ENCODE results near the gene NUDT6. TPM values are rescaled to one million over a fixed set of nuclear protein-coding genes. Genes with fewer than 3 reads are reported as not detected.
"Not testable (repeated sequence)": the region's sequence is repeated elsewhere in the genome, so short reads cannot be mapped to it uniquely, and the experiment has no call there.

The NUDT6 gene
- total and polyA plus RNA-seq, 4 donors = 4.0 to 8.4 (median 6.2) TPM

GRCh38 chr4:122857160-122857559, 65.2 kb downstream of the NUDT6 start:
- H3K36me3 ChIP-seq (ENCODE audit: control insufficient read depth in 1 of 2, insufficient read depth in 2 of 2, low read length in 1 of 2) = no peaks in the 10 kb centered on the region
- WGBS, 2 donors = 97 to 100% methylated on average over 2 of the region's 2 CpGs
- no peaks in the 10 kb centered on the region for H3K9me3 ChIP-seq (ENCODE audit: control insufficient read depth, low read length)
- H3K4me3 ChIP-seq (ENCODE audit: low read length in 2 of 2) = no peak overlapping the region
- peak overlapping the region; percentile 36 to 67 for H3K27ac ChIP-seq (ENCODE audit: low read depth in 1 of 2, low read length in 2 of 2)
- no peak for DNase-seq
- no peaks in the 10 kb centered on the region for H3K27me3 ChIP-seq (ENCODE audit: control insufficient read depth in 1 of 2, insufficient read depth in 2 of 2, low read length in 1 of 2)
- intact Hi-C loops (cut with DNase I) = no loop called here
- ATAC-seq (ENCODE audit: low FRiP score) = no peak
- H3K4me1 ChIP-seq (ENCODE audit: control insufficient read depth in 1 of 2, insufficient read depth in 2 of 2, low read length in 2 of 2) = peaks cover 5 to 8% of the 10 kb centered on the region in 2 donors

- intact Hi-C loops (cut with DNase I) = no loop called here
- Histone ChIP-seq H3K4me1 (ENCODE audit: control insufficient read depth in 1 of 2, insufficient read depth in 2 of 2, low read length in 2 of 2) (peaks cover 7 to 8% of the 10 kb centered on the region in 2 donors), H3K27ac (ENCODE audit: low read depth in 1 of 2, low read length in 2 of 2) (peak overlapping the region; percentile 80 to 98), H3K27me3 (ENCODE audit: control insufficient read depth in 1 of 2, insufficient read depth in 2 of 2, low read length in 1 of 2) (no peaks in the 10 kb centered on the region), H3K9me3 (ENCODE audit: control insufficient read depth, low read length) (no peaks in the 10 kb centered on the region), H3K36me3 (ENCODE audit: control insufficient read depth in 1 of 2, insufficient read depth in 2 of 2, low read length in 1 of 2) (no peaks in the 10 kb centered on the region), H3K4me3 (ENCODE audit: low read length in 2 of 2) (peak overlapping the region in 1 of 2 donors; percentile 82)
- WGBS, 2 donors = 18 to 26% methylated on average over 2 of the region's 2 CpGs
- DNase-seq = no peak
- no peak for ATAC-seq (ENCODE audit: low FRiP score)
Observed at GRCh38 chr4:122855353-122855890, 67.0 kb downstream of the NUDT6 start.

GRCh38 chr4:122854447-122855352, 67.7 kb downstream of the NUDT6 start:
- Histone ChIP-seq H3K4me1 (ENCODE audit: control insufficient read depth in 1 of 2, insufficient read depth in 2 of 2, low read length in 2 of 2) (peaks cover 7 to 8% of the 10 kb centered on the region in 2 donors), H3K4me3 (ENCODE audit: low read length in 2 of 2) (peak overlapping the region in 1 of 2 donors; percentile 82), H3K27me3 (ENCODE audit: control insufficient read depth in 1 of 2, insufficient read depth in 2 of 2, low read length in 1 of 2) (no peaks in the 10 kb centered on the region), H3K9me3 (ENCODE audit: control insufficient read depth, low read length) (no peaks in the 10 kb centered on the region), H3K27ac (ENCODE audit: low read depth in 1 of 2, low read length in 2 of 2) (peak overlapping the region; percentile 80 to 96), H3K36me3 (ENCODE audit: control insufficient read depth in 1 of 2, insufficient read depth in 2 of 2, low read length in 1 of 2) (no peaks in the 10 kb centered on the region)
- ATAC-seq (ENCODE audit: low FRiP score) (peak; percentile 83), DNase-seq (peak in 1 of 2 donors; percentile 53)
- WGBS, 2 donors = 3 to 8% methylated on average over 10 of the region's 10 CpGs
- intact Hi-C loops (cut with DNase I) = no loop called here

GRCh38 chr4:122851568-122851967, 70.8 kb downstream of the NUDT6 start:
- Histone ChIP-seq H3K36me3 (ENCODE audit: control insufficient read depth in 1 of 2, insufficient read depth in 2 of 2, low read length in 1 of 2) (no peaks in the 10 kb centered on the region), H3K9me3 (ENCODE audit: control insufficient read depth, low read length) (no peaks in the 10 kb centered on the region), H3K4me1 (ENCODE audit: control insufficient read depth in 1 of 2, insufficient read depth in 2 of 2, low read length in 2 of 2) (peaks cover 4 to 7% of the 10 kb centered on the region in 2 donors), H3K27me3 (ENCODE audit: control insufficient read depth in 1 of 2, insufficient read depth in 2 of 2, low read length in 1 of 2) (no peaks in the 10 kb centered on the region), H3K4me3 (ENCODE audit: low read length in 2 of 2) (no peak overlapping the region), H3K27ac (ENCODE audit: low read depth in 1 of 2, low read length in 2 of 2) (no peak overlapping the region)
- DNase-seq (no peak), ATAC-seq (ENCODE audit: low FRiP score) (no peak)
- intact Hi-C loops (cut with DNase I) = no loop called here

GRCh38 chr4:122849789-122850188, 72.6 kb downstream of the NUDT6 start:
- intact Hi-C loops (cut with DNase I); H3K27ac ChIP-seq (ENCODE audit: low read depth in 1 of 2, low read length in 2 of 2); H3K4me1 ChIP-seq (ENCODE audit: control insufficient read depth in 1 of 2, insufficient read depth in 2 of 2, low read length in 2 of 2); H3K4me3 ChIP-seq (ENCODE audit: low read length in 2 of 2); H3K27me3 ChIP-seq (ENCODE audit: control insufficient read depth in 1 of 2, insufficient read depth in 2 of 2, low read length in 1 of 2); DNase-seq; ATAC-seq (ENCODE audit: low FRiP score); H3K9me3 ChIP-seq (ENCODE audit: control insufficient read depth, low read length); H3K36me3 ChIP-seq (ENCODE audit: control insufficient read depth in 1 of 2, insufficient read depth in 2 of 2, low read length in 1 of 2): not testable (repeated sequence)
- 92 to 98% methylated on average over 3 of the region's 3 CpGs for WGBS, 2 donors

- 86 to 90% methylated on average over 1 of the region's 1 CpG for WGBS, 2 donors
- Histone ChIP-seq H3K27ac (ENCODE audit: low read depth in 1 of 2, low read length in 2 of 2) (peak overlapping the region in 1 of 2 donors; percentile 40), H3K27me3 (ENCODE audit: control insufficient read depth in 1 of 2, insufficient read depth in 2 of 2, low read length in 1 of 2) (no peaks in the 10 kb centered on the region), H3K9me3 (ENCODE audit: control insufficient read depth, low read length) (no peaks in the 10 kb centered on the region), H3K4me3 (ENCODE audit: low read length in 2 of 2) (no peak overlapping the region), H3K36me3 (ENCODE audit: control insufficient read depth in 1 of 2, insufficient read depth in 2 of 2, low read length in 1 of 2) (no peaks in the 10 kb centered on the region), H3K4me1 (ENCODE audit: control insufficient read depth in 1 of 2, insufficient read depth in 2 of 2, low read length in 2 of 2) (peaks cover 5 to 9% of the 10 kb centered on the region in 2 donors)
- ATAC-seq (ENCODE audit: low FRiP score) (no peak), DNase-seq (no peak)
- intact Hi-C loops (cut with DNase I) = no loop called here
Observed at GRCh38 chr4:122847931-122848330, 74.5 kb downstream of the NUDT6 start.

GRCh38 chr4:122845760-122846159, 76.6 kb downstream of the NUDT6 start:
- H3K9me3 ChIP-seq (ENCODE audit: control insufficient read depth, low read length) = no peaks in the 10 kb centered on the region
- H3K36me3 ChIP-seq (ENCODE audit: control insufficient read depth in 1 of 2, insufficient read depth in 2 of 2, low read length in 1 of 2) = no peaks in the 10 kb centered on the region
- DNase-seq (no peak), ATAC-seq (ENCODE audit: low FRiP score) (no peak)
- peak overlapping the region in 1 of 2 donors; percentile 69 for H3K27ac ChIP-seq (ENCODE audit: low read depth in 1 of 2, low read length in 2 of 2)
- H3K4me1 ChIP-seq (ENCODE audit: control insufficient read depth in 1 of 2, insufficient read depth in 2 of 2, low read length in 2 of 2) = peaks cover 8 to 9% of the 10 kb centered on the region in 2 donors
- WGBS, 2 donors = 32 to 36% methylated on average over 3 of the region's 3 CpGs
- intact Hi-C loops (cut with DNase I) = no loop called here
- H3K4me3 ChIP-seq (ENCODE audit: low read length in 2 of 2) = no peak overlapping the region
- no peaks in the 10 kb centered on the region for H3K27me3 ChIP-seq (ENCODE audit: control insufficient read depth in 1 of 2, insufficient read depth in 2 of 2, low read length in 1 of 2)

- peaks cover 8 to 9% of the 10 kb centered on the region in 2 donors for H3K4me1 ChIP-seq (ENCODE audit: control insufficient read depth in 1 of 2, insufficient read depth in 2 of 2, low read length in 2 of 2)
- no peaks in the 10 kb centered on the region for H3K9me3 ChIP-seq (ENCODE audit: control insufficient read depth, low read length)
- WGBS, 2 donors = 69 to 72% methylated on average over 3 of the region's 3 CpGs
- no peaks in the 10 kb centered on the region for H3K27me3 ChIP-seq (ENCODE audit: control insufficient read depth in 1 of 2, insufficient read depth in 2 of 2, low read length in 1 of 2)
- ATAC-seq (ENCODE audit: low FRiP score) (no peak), DNase-seq (no peak)
- no peak overlapping the region for H3K4me3 ChIP-seq (ENCODE audit: low read length in 2 of 2)
- no peak overlapping the region for H3K27ac ChIP-seq (ENCODE audit: low read depth in 1 of 2, low read length in 2 of 2)
- no peaks in the 10 kb centered on the region for H3K36me3 ChIP-seq (ENCODE audit: control insufficient read depth in 1 of 2, insufficient read depth in 2 of 2, low read length in 1 of 2)
- intact Hi-C loops (cut with DNase I) = no loop called here
Observed at GRCh38 chr4:122845066-122845465, 77.3 kb downstream of the NUDT6 start.

- H3K9me3 ChIP-seq (ENCODE audit: control insufficient read depth, low read length); H3K4me1 ChIP-seq (ENCODE audit: control insufficient read depth in 1 of 2, insufficient read depth in 2 of 2, low read length in 2 of 2); DNase-seq; H3K4me3 ChIP-seq (ENCODE audit: low read length in 2 of 2); H3K36me3 ChIP-seq (ENCODE audit: control insufficient read depth in 1 of 2, insufficient read depth in 2 of 2, low read length in 1 of 2); ATAC-seq (ENCODE audit: low FRiP score); H3K27me3 ChIP-seq (ENCODE audit: control insufficient read depth in 1 of 2, insufficient read depth in 2 of 2, low read length in 1 of 2); intact Hi-C loops (cut with DNase I): not testable (repeated sequence)
- 96 to 98% methylated on average over 1 of the region's 1 CpG for WGBS, 2 donors
- H3K27ac ChIP-seq (ENCODE audit: low read depth in 1 of 2, low read length in 2 of 2) = peak overlapping the region in 1 of 2 donors; percentile 12
Observed at GRCh38 chr4:122844391-122844790, 78.0 kb downstream of the NUDT6 start.

All from aorta (tissue), 5 donors.